ENCODE measurements around the gene IMPACT.

- TF ChIP-seq CTCF (IDR thresholded peaks at IDR 0.05), result no peak
- TF ChIP-seq POLR2A (IDR thresholded peaks at IDR 0.05), result no peak
Observed at GRCh38 chr18:24466771-24467170, 40.3 kb downstream of the IMPACT start.

All from heart left ventricle (tissue), 13 donors.